Stimulated activated CD4-positive, alpha-beta T cell treated with anti-CD3 and anti-CD28 coated beads, Interleukin-4, amount 100 ng/mL, for 1 hour (primary cell): ENCODE measurements around the gene RPL13.
A peak's percentile ranks its signal among the peaks of the same experiment; 100 is the strongest.

Source experiments
- DNase-seq: peaks from one replicate; pipeline ENCODE4 v3.0.0-alpha.2; 2020

The RPL13 gene

DNA sequence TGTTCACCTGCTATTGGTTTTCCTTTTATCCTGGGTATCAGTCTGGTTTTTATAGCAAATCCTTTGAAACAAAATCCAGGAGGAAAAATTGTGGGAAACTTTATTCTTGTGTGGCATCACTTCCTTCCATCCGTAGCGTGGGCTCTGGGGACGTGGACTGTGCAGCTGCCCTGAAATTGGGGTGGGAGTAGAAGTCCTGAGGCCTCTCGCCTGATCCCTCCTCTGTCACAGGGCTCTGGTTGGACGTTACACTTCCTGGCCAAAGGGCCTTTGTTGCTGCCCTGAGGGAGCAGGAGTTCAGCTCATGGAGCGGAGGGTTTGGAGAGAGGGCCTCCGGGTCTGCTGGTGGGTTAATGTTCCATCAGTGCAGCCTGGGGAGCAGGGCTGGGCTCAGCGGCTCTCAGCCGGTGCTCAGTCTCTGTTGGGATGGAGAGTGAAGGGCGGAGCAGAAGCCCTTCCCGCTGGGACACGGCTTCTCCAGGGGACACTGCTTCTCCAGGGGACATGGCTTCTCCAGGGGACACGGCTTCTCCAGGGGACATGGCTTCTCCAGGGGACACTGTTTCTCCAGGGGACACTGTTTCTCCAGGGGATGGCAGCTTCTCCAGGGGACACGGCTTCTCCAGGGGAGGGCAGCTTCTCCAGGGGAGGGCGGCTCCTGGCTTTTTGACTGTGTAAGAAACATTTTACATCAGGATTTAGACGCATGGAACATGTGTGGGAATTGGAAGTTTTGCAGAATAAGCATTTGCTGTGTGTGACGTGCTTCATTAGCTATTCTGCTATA, 15.2 kb upstream of the RPL13 start:
- no peak for DNase-seq

DNA sequence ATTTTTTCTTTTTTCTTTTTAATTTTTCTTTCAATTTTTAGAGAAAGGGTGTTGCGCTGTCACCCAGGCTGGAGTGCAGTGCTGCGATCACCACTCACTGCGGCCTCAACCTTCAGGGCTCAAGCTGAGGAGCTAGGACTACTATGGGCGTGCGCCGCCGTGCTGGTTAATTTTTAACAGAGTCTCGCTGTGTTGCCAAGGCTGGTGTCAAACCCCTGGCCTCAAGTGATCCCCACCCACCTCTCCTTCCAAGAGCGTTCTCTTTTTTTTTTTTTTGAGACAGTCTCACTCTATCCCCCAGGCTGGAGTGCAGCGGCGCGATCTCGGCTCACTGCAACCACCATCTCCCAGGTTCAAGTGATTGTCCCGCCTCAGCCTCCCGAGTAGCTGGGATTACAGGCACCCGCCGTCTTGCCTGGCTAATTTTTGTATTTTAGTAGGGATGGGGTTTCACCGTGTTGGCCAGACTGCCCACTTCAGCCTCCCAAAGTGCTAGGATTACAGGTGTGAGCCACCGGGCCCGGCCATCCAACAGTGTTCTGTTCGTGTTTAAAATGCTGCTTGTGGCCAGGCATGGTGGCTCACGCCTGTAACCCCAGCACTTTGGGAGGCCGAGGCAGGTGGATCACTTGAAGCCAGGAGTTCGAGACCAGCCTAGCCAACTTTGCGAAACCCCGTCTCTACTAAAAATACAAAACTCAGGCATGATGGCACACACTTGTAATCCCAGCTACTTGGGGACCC, 14.5 kb upstream of the RPL13 start:
- DNase-seq: no peak

DNA sequence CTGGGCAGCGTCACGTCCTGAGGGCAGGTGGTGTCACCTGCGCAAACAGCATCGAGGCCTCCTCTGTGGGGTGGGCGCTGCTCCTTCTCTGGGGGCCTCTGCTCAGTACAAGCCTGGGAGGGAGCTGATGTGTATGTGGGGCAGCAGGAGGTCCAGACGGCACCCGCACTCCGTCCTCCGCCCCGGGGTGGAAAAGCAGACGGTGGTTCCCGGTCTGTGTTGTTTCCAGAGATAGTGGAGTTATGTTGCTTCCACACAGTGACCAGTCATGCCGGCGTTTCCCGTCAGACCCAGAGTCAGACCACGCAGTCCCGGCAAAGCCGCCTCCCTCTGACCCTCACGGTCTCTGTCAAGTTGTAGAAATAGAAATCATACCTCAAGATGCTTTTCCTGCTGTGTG, 13.7 kb upstream of the RPL13 start:
- no peak for DNase-seq

DNA sequence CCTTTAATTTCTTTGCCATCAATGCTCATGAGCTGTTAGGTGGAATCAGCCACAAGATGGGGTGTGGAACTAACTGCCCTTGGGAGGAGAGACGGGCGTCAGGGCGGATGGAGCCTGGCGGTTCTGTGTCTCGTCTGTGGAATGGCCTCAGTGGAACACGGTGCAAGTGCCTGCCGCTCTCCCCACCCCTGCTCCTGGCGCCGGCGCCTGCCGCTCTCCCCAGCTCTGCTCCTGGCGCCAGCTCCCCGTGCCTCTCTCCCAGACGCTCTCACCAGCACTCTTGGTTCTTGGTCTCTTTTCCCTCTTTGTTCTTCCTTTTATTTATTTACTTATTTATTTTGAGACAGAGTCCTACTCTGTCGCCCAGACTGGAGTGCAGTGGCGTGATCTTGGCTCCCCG, 13.2 kb upstream of the RPL13 start:
- no peak for DNase-seq

DNA sequence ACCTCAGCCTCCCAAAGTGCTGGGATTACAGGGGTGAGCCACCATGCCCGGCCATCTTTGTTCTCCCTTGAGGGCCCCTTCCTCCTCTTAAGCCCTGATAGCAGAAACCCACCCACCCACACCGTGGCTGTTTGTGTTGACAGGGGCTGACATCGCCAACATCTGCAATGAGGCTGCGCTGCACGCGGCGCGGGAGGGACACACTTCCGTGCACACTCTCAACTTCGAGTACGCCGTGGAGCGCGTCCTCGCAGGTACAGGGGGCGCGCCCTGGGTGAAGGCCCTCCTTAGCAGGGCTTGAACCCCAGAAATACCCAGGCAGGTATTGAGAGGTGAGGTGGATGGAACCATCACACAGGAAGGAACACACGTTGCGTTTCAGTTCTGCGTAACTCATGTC, 12.6 kb upstream of the RPL13 start:
- DNase-seq: no peak

DNA sequence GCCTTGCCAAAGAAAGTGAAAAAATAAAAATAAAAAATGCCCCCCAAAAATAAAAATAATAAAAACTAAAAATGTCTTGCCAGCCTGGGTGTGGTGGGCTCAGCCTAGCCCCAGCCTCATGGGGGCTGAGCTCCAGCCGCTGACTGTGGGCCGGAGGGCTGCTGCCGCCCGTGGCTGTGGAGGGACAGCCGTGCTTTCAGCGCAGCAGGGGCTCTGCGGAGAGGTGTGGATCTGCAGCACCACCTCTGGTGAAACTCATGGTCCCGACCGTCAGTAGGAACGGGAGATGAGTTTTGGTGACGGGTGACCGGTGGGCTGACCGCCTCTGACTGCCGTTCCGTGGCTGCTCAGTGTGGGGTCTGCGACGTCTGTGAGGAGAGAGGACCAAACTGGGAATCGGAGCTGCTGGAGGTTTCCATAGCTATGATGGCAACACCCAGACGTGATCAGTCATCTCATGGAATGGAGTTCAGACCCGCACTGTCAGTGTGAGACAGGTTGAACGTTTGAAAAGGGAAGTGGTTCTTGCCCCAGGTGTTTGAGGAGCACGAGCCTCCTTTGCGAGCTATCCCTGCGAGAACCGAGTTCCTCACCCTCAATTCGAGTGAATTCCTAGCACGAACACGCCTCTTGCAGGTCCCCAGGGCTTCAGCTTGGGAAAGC, 12.0 kb upstream of the RPL13 start:
- no peak for DNase-seq

DNA sequence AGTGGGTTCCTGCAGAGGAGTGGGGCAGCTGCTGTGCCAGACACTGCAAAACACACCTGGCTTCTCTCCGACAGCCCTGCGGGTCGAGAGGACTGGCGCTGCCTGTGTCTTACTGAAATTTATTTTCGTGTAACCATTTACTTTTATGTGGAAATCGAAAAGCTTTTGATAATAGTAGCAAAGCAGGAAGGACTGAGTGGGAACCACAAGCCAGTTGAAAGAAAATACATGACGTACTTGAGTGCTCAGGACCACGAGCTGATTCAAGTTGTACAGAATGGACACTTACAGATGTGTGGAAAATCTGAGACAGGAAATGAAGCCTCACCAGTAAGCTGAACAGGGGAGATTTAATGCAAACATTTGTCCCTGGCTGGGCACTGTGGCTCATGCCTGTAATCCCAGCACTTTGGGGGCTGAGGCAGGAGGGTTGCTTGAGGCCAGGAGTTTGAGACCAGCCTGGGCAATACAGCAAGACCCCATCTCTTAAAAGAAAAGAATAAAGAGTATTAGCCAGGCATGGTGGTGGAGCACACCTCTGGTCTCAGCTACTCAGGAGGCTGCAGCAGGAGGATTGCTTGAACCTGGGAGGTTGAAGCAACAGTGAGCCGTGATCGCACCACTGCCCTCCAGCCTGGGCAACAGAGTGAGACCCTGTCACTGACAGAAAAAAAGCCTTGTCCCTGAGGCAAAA, 11.3 kb upstream of the RPL13 start:
- no peak for DNase-seq

DNA sequence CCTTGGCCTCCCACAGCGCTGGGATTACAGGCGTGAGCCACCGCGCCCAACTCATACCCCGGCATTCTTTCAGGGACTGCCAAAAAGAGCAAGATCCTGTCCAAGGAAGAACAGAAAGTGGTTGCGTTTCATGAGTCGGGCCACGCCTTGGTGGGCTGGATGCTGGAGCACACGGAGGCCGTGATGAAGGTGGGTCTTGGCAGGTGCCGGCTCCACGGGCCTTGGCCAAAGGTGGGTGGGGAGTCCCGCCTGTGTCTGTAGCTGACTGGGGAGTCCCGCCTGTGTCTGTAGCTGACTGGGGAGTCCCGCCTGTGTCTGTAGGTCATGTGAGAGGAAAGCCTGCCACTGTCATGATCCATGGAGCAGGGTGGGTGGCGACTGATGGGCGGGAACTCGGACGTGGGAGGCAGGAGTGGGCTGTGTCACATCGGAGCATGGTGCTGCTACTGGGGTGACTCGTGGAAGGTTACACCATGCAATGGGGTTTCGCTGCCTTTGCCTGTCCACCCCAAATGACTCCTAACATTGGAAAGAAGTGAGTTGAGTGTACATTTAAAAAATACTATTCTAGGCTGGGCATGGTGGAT, 10.0 kb upstream of the RPL13 start:
- DNase-seq: no peak

DNA sequence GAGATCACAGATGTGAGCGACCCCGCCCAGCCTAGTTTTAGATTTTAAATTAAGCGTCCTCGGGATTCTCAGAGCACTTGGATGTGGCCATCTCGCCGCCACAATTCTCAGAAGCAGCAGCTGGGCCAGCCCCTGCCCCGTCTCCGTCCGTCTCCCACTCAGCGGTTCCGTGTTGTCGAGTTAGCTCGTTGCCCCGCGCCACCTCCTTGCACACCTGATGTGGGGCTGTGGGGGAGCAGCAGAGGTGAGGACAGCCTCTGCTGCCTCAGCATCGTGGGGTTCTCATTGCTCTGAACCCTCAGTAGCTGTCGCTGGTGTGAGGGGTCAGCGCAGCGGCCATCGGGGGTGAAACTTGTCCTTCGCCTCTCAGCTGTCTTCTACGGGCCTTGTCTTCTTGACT, 8.2 kb upstream of the RPL13 start:
- DNase-seq: no peak

DNA sequence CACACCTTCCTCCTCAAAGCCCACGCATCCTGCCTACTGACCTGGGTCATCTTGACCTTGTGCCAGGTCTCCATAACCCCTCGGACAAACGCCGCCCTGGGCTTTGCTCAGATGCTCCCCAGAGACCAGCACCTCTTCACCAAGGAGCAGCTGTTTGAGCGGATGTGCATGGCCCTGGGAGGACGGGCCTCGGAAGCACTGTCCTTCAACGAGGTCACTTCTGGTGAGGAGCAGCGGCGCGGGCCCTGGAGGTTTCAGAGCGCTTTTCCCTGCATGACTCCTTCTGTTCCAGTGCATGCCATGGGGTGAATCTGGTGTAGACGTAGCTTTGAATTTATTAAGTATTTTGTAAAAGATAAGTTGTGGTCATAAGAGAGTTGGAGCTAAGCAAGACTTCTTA, 7.6 kb upstream of the RPL13 start:
- no peak for DNase-seq

DNA sequence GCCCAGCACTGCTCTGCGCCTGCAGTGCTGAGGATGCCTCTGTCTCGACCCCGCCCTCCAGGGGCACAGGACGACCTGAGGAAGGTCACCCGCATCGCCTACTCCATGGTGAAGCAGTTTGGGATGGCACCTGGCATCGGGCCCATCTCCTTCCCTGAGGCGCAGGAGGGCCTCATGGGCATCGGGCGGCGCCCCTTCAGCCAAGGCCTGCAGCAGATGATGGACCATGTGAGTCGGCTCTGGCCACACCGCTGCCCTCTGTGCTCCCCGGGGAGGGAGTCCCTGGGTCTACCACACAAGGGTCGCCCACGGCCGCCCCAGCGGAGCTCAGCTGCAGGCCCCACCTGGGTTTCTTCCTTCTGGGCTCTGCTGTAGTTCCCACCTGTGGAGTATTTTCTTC, 6.7 kb upstream of the RPL13 start:
- no peak for DNase-seq

DNA sequence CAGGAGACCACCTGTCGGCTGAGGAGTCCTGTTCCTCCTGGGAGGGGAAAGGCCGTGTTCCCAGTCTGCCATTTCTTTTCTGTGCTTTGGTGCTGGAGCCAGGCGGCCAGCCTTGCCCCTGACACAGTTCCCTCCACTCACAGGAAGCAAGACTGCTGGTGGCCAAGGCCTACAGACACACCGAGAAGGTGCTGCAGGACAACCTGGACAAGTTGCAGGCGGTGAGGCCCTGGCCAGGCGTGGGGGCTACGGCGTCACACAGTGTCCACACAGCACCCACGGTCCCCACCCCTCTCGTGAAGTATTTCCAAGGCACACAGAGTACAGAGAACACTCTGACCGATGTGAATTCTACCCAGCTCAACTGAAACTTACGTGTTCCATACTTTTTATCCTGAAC, 6.1 kb upstream of the RPL13 start:
- no peak for DNase-seq

DNA sequence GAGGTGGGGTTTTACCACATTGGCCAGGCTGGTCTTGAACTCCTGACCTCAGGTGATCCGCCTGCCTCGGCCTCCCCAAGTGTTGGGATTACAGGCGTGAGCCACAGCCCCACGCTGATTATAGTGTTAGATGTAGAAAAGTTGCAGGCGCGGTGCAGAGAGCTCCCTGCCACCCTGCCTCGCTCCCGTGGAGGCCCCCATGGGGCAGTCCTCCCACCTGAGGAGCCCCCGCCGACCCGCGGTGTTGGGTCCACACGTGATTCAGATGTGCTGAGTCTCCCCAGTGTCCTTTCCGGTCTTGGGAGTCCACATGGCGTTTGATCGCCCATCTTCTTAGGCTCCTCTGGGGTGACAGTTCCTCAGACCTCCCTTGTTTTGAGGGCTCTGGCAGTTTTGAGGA, 5.2 kb upstream of the RPL13 start:
- no peak for DNase-seq

DNA sequence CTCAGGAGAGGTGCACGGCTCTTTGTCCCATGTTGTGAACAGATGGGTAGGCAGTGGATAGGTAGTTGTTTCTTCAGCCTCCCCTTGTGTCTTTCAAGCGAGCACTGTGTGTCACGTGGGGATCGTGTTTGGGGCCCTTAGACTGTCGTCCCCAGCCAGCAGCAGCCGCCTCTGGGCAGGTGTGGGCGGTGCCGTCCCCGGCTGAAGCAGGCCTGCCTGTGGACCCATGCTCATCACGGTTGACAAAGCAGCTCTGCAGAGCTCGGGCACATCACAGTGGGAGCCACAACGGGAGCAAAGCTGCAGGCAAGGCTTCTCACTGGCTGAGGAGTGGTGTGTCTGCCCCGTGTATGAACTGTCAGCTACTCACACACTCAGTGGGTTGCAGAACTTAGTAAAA, 4.7 kb upstream of the RPL13 start:
- no peak for DNase-seq

DNA sequence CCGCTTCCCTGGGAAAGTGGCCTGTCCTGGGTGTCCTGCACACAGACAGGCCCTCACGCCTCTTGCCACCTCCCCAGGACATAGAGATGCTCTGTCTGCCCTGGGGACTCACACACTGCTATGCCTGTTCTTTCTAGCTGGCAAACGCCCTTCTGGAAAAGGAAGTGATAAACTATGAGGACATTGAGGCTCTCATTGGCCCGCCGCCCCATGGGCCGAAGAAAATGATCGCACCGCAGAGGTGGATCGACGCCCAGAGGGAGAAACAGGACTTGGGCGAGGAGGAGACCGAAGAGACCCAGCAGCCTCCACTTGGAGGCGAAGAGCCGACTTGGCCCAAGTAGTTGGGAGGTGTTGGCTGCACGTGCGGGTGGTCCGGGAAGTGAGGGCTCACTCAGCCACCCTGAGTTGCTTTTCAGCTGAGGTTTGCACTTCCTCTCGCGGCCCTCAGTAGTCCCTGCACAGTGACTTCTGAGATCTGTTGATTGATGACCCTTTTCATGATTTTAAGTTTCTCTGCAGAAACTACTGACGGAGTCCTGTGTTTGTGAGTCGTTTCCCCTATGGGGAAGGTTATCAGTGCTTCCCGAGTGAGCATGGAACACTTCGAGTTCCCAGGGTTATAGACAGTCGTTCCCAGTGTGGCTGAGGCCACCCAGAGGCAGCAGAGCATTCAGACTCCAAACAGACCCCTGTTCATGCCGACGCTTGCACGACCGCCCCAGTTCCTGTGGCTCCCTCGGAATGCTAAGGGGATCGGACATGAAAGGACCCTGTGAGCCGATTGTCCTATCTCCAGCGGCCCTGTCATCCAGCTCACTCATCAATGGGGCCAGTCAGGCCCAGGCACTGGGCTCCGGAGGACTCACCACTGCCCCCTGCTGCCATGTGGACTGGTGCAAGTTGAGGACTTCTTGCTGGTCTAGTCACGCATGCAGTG, 3.5 kb upstream of the RPL13 start:
- peak; percentile 89 for DNase-seq

DNA sequence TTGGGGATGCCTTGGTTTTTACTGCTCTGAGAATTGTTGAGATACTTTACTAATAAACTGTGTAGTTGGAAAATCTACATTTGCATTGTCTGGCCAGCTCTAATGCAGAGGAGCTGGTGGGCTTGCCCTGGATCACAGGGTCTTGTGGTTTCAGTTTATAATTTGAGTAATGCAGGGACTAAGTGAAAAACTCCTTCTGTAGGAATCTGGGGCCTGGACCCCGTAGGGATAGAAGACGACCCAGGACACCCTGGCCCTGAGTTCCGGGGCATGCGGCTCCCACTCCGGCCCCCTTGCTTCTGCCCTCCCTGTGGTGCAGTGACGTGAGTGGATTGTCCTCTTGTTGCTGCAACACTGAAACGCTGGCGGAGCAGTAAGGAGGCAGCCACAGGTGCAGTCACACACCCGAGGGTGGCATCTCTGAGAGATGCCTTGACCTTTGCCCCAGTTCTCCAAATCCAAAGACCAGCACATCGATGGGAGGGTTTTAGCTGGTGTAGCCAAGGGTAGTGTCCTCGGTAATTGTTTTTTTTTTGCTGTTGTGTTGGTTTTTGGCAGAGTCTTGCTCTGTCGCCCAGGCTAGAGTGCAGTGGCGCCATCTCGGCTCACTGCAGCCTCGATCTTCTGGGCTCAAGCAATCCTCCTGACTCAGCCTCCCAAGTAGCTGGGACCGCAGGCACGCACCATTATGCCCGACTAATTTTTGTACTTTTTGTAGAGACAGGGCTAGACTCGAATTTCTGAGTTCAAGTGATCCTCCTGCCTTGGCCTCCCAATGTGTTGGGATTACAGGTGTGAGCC, 2.6 kb upstream of the RPL13 start:
- no peak for DNase-seq

DNA sequence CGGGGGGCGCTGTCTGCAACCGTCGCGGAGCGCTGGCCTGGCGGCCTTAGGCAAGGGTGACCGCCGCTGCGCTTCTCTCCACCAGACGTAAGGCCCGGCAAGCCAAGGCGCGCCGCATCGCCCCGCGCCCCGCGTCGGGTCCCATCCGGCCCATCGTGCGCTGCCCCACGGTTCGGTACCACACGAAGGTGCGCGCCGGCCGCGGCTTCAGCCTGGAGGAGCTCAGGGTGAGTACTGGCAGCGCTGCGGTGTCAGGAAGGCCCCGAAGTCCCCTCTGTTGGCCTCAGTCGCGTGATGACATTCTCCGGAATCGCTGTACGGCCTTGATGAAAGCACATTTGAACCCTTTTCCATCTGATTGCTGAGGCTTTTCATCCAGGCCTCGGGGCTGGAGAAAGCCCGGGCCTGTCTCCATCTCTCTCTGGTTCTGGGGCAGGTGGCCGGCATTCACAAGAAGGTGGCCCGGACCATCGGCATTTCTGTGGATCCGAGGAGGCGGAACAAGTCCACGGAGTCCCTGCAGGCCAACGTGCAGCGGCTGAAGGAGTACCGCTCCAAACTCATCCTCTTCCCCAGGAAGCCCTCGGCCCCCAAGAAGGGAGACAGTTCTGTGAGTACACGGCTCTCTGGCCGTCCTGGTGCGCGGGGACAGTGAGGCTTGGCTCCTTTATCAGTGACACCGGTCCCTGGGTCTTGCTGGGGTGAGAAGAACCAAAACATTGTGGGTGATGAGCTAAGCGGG, 831 bp downstream of the RPL13 start:
- DNase-seq: no peak

DNA sequence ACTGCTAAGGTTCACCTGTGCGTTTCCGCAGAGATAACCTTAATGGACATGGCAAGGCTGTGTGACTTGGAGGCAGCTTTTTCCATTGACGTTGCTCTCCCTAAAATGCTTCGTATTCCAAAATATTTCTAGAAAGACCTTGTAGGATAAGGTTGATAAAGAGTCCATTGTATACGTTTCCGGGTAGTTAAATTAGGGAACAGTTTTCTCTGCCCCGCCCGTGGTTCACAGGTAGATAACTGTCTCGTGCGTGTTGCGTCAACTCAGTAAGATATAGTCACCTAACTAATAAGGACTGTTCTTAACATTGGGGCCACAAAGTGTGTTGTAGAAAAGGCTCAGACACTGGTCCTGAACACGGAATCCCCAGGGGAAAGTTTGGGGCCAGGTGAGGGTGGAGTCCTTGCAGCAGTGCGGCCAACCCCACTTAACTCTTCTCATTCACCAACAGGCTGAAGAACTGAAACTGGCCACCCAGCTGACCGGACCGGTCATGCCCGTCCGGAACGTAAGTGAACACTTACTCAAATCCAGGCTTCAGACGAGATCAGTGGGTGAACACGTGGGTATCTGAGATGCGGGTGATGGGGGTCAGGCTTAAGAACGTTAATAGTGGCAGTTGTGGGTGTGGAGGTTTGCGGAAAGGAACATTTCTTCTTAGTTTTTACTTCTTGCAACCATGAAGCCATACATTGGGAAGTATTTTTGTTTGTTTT, 1.6 kb downstream of the RPL13 start:
- no peak for DNase-seq

DNA sequence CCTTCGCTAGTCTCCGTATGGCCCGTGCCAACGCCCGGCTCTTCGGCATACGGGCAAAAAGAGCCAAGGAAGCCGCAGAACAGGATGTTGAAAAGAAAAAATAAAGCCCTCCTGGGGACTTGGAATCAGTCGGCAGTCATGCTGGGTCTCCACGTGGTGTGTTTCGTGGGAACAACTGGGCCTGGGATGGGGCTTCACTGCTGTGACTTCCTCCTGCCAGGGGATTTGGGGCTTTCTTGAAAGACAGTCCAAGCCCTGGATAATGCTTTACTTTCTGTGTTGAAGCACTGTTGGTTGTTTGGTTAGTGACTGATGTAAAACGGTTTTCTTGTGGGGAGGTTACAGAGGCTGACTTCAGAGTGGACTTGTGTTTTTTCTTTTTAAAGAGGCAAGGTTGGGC, 2.5 kb downstream of the RPL13 start:
- DNase-seq: no peak
